Mammary epithelial cell (primary cell): ENCODE results near the gene NOS3.
"Not testable (repeated sequence)": the region's sequence is repeated elsewhere in the genome, so short reads cannot be mapped to it uniquely, and the experiment has no call there.

ENCODE experiments used
- CTCF ChIP-seq, 2 donors: IDR thresholded peaks in 1 of 2; conservative IDR thresholded peaks in 1 of 2; 2 replicates each; pipeline ENCODE4 v1.5.1; 2011 to 2012; ENCODE audit warnings: inconsistent platforms in 2 of 2, low read length in 2 of 2, mild to moderate bottlenecking in 2 of 2, control low read depth in 1 of 2, low read depth in 1 of 2; ENCODE audit not compliant: insufficient read depth in 1 of 2; ENCODE audit errors: extremely low read depth in 1 of 2
- EZH2 ChIP-seq: IDR thresholded peaks from 2 replicates; pipeline ENCODE4 v1.6.1; 2012; ENCODE audit warnings: low read length, inconsistent platforms, borderline replicate concordance

GRCh38 chr7:151011616-151012015 is 20.8 kb downstream of the NOS3 start:
- TF ChIP-seq CTCF (conservative IDR thresholded peaks at IDR 0.05 in 1 of 2, IDR thresholded peaks at IDR 0.05 in 1 of 2; ENCODE audit: extremely low read depth in 1 of 2, insufficient read depth in 1 of 2, low read depth in 1 of 2, low read length in 2 of 2); EZH2: not testable (repeated sequence)
